Activated T-helper 1 cell treated with anti-CD3 and anti-CD28 coated beads, Interleukin-12 subunit alpha, Interleukin-12 subunit beta, Interleukin-2, Interleukin-4 antibody, amounts not matched to agents 30 ng/mL and 10 ng/mL and 1 ng/mL, durations not matched to agents 14 hours and 24 hours and 36 hours (primary cell): Measurements from ENCODE around the gene AP2A2. TPM values are rescaled to one million over a fixed set of nuclear protein-coding genes. Genes with fewer than 3 reads are reported as not detected.

Source experiments
- DNase-seq: peaks from one replicate; pipeline ENCODE4 v3.0.0; 2021; ENCODE audit warnings: low spot score
- H3K27ac Mint-ChIP-seq: one replicate; pipeline ENCODE4 v1.8.0; 2021; ENCODE audit warnings: mild to moderate bottlenecking, mixed read lengths
- H3K27me3 Mint-ChIP-seq: one replicate; pipeline ENCODE4 v1.8.0; 2022; ENCODE audit warnings: mild to moderate bottlenecking, moderate library complexity, mixed read lengths; ENCODE audit not compliant: insufficient read depth
- H3K36me3 Mint-ChIP-seq: one replicate; pipeline ENCODE4 v1.8.0; 2021; ENCODE audit warnings: low read depth, mixed read lengths
- H3K4me1 Mint-ChIP-seq: one replicate; pipeline ENCODE4 v1.8.0; 2021; ENCODE audit warnings: low read depth, mixed read lengths
- H3K4me3 Mint-ChIP-seq: one replicate; pipeline ENCODE4 v1.8.0; 2021; ENCODE audit warnings: mild to moderate bottlenecking, moderate library complexity, mixed read lengths
- H3K9me3 Mint-ChIP-seq: one replicate; pipeline ENCODE4 v1.8.0; 2021; ENCODE audit warnings: mixed read lengths
- intact Hi-C: fragments of 100-400 bp; cut with micrococcal nuclease; formaldehyde crosslinking; loops from one replicate; pipeline ENCODE4 v1.15.1; 2024
- total RNA-seq: library from RNA; stranded (reverse); gene quantifications from 2 replicates; pipeline ENCODE4 v1.2.3, GENCODE V29; 2022

AP2A2 gene
- total RNA-seq, 1 donor from 2014 or later = 60.4 TPM

- Mint-ChIP-seq H3K9me3 (no peaks in the 10 kb centered on the region), H3K27me3 (no peaks in the 10 kb centered on the region), H3K36me3 (no peaks in the 10 kb centered on the region), H3K4me1 (peaks cover 18% of the 10 kb centered on the region), H3K4me3 (no peak overlapping the region), H3K27ac (no peak overlapping the region)
- intact Hi-C loops = no loop called here
- no peak for DNase-seq
Observed at GRCh38 chr11:934527-934926, 8.9 kb downstream of the AP2A2 start.

GRCh38 chr11:936199-936598, 10.5 kb downstream of the AP2A2 start:
- H3K27me3 Mint-ChIP-seq = no peaks in the 10 kb centered on the region
- no peak overlapping the region for H3K4me3 Mint-ChIP-seq
- no peaks in the 10 kb centered on the region for H3K9me3 Mint-ChIP-seq
- H3K36me3 Mint-ChIP-seq = no peaks in the 10 kb centered on the region
- no peak overlapping the region for H3K27ac Mint-ChIP-seq
- peaks cover 30% of the 10 kb centered on the region for H3K4me1 Mint-ChIP-seq
- no peak for DNase-seq
- intact Hi-C loops = no loop called here

- Mint-ChIP-seq H3K9me3 (no peaks in the 10 kb centered on the region), H3K36me3 (no peaks in the 10 kb centered on the region), H3K27me3 (no peaks in the 10 kb centered on the region), H3K27ac (no peak overlapping the region), H3K4me1 (peaks cover 21% of the 10 kb centered on the region), H3K4me3 (no peak overlapping the region)
- intact Hi-C loops = no loop called here
- DNase-seq = no peak
Observed at GRCh38 chr11:937841-938261, 12.2 kb downstream of the AP2A2 start.

- H3K9me3 Mint-ChIP-seq = no peaks in the 10 kb centered on the region
- no peaks in the 10 kb centered on the region for H3K27me3 Mint-ChIP-seq
- H3K4me1 Mint-ChIP-seq = peaks cover 12% of the 10 kb centered on the region
- no peak overlapping the region for H3K4me3 Mint-ChIP-seq
- intact Hi-C loops = no loop called here
- DNase-seq = no peak
- peak overlapping the region; percentile 49 for H3K27ac Mint-ChIP-seq
- H3K36me3 Mint-ChIP-seq = peaks cover 10% of the 10 kb centered on the region
Observed at GRCh38 chr11:940496-941135, 14.9 kb downstream of the AP2A2 start.

GRCh38 chr11:942823-943222, 17.2 kb downstream of the AP2A2 start:
- intact Hi-C loops = no loop called here
- Mint-ChIP-seq H3K27me3 (no peaks in the 10 kb centered on the region), H3K4me3 (no peak overlapping the region), H3K4me1 (peaks cover 12% of the 10 kb centered on the region), H3K27ac (no peak overlapping the region), H3K9me3 (peaks cover 2% of the 10 kb centered on the region), H3K36me3 (peaks cover 13% of the 10 kb centered on the region)
- no peak for DNase-seq

- H3K27me3 Mint-ChIP-seq = no peaks in the 10 kb centered on the region
- no peak for DNase-seq
- H3K4me3 Mint-ChIP-seq = no peak overlapping the region
- intact Hi-C loops = no loop called here
- peaks cover 14% of the 10 kb centered on the region for H3K9me3 Mint-ChIP-seq
- H3K4me1 Mint-ChIP-seq = peaks cover 8% of the 10 kb centered on the region
- no peak overlapping the region for H3K27ac Mint-ChIP-seq
- peaks cover 24% of the 10 kb centered on the region for H3K36me3 Mint-ChIP-seq
Observed at GRCh38 chr11:944711-945470, 19.2 kb downstream of the AP2A2 start.

GRCh38 chr11:945986-946385, 20.3 kb downstream of the AP2A2 start:
- Mint-ChIP-seq H3K4me3 (no peak overlapping the region), H3K27ac (no peak overlapping the region), H3K36me3 (peaks cover 24% of the 10 kb centered on the region), H3K9me3 (peaks cover 17% of the 10 kb centered on the region), H3K27me3 (no peaks in the 10 kb centered on the region), H3K4me1 (no peaks in the 10 kb centered on the region)
- intact Hi-C loops = no loop called here
- DNase-seq = no peak

- Mint-ChIP-seq H3K4me1 (no peaks in the 10 kb centered on the region), H3K4me3 (no peak overlapping the region), H3K36me3 (peaks cover 24% of the 10 kb centered on the region), H3K27me3 (no peaks in the 10 kb centered on the region), H3K9me3 (peaks cover 17% of the 10 kb centered on the region), H3K27ac (no peak overlapping the region)
- DNase-seq = no peak
- intact Hi-C loops = no loop called here
Observed at GRCh38 chr11:947744-948143, 22.1 kb downstream of the AP2A2 start.

- H3K27ac Mint-ChIP-seq = no peak overlapping the region
- peaks cover 17% of the 10 kb centered on the region for H3K9me3 Mint-ChIP-seq
- no peak for DNase-seq
- H3K27me3 Mint-ChIP-seq = no peaks in the 10 kb centered on the region
- H3K4me3 Mint-ChIP-seq = no peak overlapping the region
- peaks cover 14% of the 10 kb centered on the region for H3K36me3 Mint-ChIP-seq
- intact Hi-C loops = no loop called here
- H3K4me1 Mint-ChIP-seq = no peaks in the 10 kb centered on the region
Observed at GRCh38 chr11:951507-951906, 25.8 kb downstream of the AP2A2 start.

GRCh38 chr11:952406-953385, 27.0 kb downstream of the AP2A2 start:
- Mint-ChIP-seq H3K4me1 (no peaks in the 10 kb centered on the region), H3K27ac (peak overlapping the region; percentile 34), H3K9me3 (peaks cover 17% of the 10 kb centered on the region), H3K27me3 (no peaks in the 10 kb centered on the region), H3K36me3 (peaks cover 12% of the 10 kb centered on the region), H3K4me3 (no peak overlapping the region)
- no peak for DNase-seq
- intact Hi-C loops = no loop called here

GRCh38 chr11:953512-953911, 27.8 kb downstream of the AP2A2 start:
- Mint-ChIP-seq H3K9me3 (peaks cover 12% of the 10 kb centered on the region), H3K4me3 (no peak overlapping the region), H3K4me1 (no peaks in the 10 kb centered on the region), H3K27me3 (no peaks in the 10 kb centered on the region), H3K36me3 (peaks cover 7% of the 10 kb centered on the region), H3K27ac (no peak overlapping the region)
- intact Hi-C loops = no loop called here
- DNase-seq = no peak

- no peak overlapping the region for H3K27ac Mint-ChIP-seq
- no peak for DNase-seq
- no peaks in the 10 kb centered on the region for H3K4me1 Mint-ChIP-seq
- peaks cover 6% of the 10 kb centered on the region for H3K9me3 Mint-ChIP-seq
- intact Hi-C loops = no loop called here
- no peak overlapping the region for H3K4me3 Mint-ChIP-seq
- H3K36me3 Mint-ChIP-seq = peaks cover 4% of the 10 kb centered on the region
- H3K27me3 Mint-ChIP-seq = no peaks in the 10 kb centered on the region
Observed at GRCh38 chr11:954392-955153, 28.9 kb downstream of the AP2A2 start.
